Measurements from ENCODE around the gene ST6GALNAC2.

Gene ST6GALNAC2

GRCh38 chr17:76517638-76518038 lies 68.0 kb downstream of the ST6GALNAC2 start:
- ChIA-PET POLR2A (interaction anchor here (1.1 kb wide), 1 partner anchor 66 kb away, joined by 4 read pairs; no protein-coding TSS in a partner anchor), CTCF (interaction anchor here (1.3 to 3.7 kb wide), 3 partner anchors 10 to 29 kb away, joined by 3 to 20 read pairs (median 14); no protein-coding TSS in a partner anchor)
- no peak for TF ChIP-seq ZNF426 (tag by site-specific recombination; IDR thresholded peaks at IDR 0.05)
- peak; percentile 80 for TF ChIP-seq EGR2 (tag by site-specific recombination; IDR thresholded peaks at IDR 0.05; ENCODE audit: low read depth)
- TF ChIP-seq ZNF10 (tag by site-specific recombination; IDR thresholded peaks at IDR 0.05): no peak
- TF ChIP-seq ZNF354C (tag by site-specific recombination; IDR thresholded peaks at IDR 0.05; ENCODE audit: borderline replicate concordance, low read depth): no peak
- TF ChIP-seq ZNF23 (tag by site-specific recombination; IDR thresholded peaks at IDR 0.05; ENCODE audit: borderline replicate concordance): no peak
- TF ChIP-seq ZBTB10 (tag by site-specific recombination; IDR thresholded peaks at IDR 0.05): no peak
- TF ChIP-seq ZNF184 (tag by site-specific recombination; IDR thresholded peaks at IDR 0.05): no peak
- no peak for TF ChIP-seq GLIS1 (tag by site-specific recombination; IDR thresholded peaks at IDR 0.05)
- TF ChIP-seq ZFHX2 (tag by site-specific recombination; conservative IDR thresholded peaks at IDR 0.05): peak; percentile 70
- no peak for TF ChIP-seq ZNF707 (tag by site-specific recombination; IDR thresholded peaks at IDR 0.05)

More at GRCh38 chr17:76517638-76518038, 68.0 kb downstream of the ST6GALNAC2 start:
- Histone ChIP-seq H3K4me3 (ENCODE audit: low read depth, low read length) (no peak overlapping the region), H3K27ac (ENCODE audit: extremely low read depth, low read depth, low read length) (no peak overlapping the region), H3K9me3 (ENCODE audit: control insufficient read depth, insufficient read depth, low read depth, low read length) (no peaks in the 10 kb centered on the region), H3K4me1 (ENCODE audit: control insufficient read depth, insufficient read depth, low read length) (no peaks in the 10 kb centered on the region), H3K36me3 (ENCODE audit: control insufficient read depth in 2 of 2, insufficient read depth in 1 of 2, low read length in 2 of 2) (no peaks in the 10 kb centered on the region)
